ENCODE data around the gene ALOX5.

Gene ALOX5

GRCh38 chr10:45425621-45426563, 51.9 kb downstream of the ALOX5 start:
- peak; percentile 32 for DNase-seq

GRCh38 chr10:45427262-45427969, 53.4 kb downstream of the ALOX5 start:
- no peak for DNase-seq

- DNase-seq, result no peak
Observed at GRCh38 chr10:45427970-45428366, 54.0 kb downstream of the ALOX5 start.

- DNase-seq, result no peak
Observed at GRCh38 chr10:45428611-45429510, 54.8 kb downstream of the ALOX5 start.

- no peak for DNase-seq
Observed at GRCh38 chr10:45429790-45430189, 55.8 kb downstream of the ALOX5 start.

- no peak for DNase-seq
Observed at GRCh38 chr10:45432113-45432512, 58.1 kb downstream of the ALOX5 start.

- DNase-seq, result no peak
Observed at GRCh38 chr10:45432700-45433472, 58.9 kb downstream of the ALOX5 start.

GRCh38 chr10:45433716-45434469, 59.9 kb downstream of the ALOX5 start:
- DNase-seq, result no peak

GRCh38 chr10:45437587-45438465, 63.8 kb downstream of the ALOX5 start:
- DNase-seq, result peak; percentile 77

- no peak for DNase-seq
Observed at GRCh38 chr10:45438466-45439090, 64.6 kb downstream of the ALOX5 start.

GRCh38 chr10:45439365-45439764, 65.3 kb downstream of the ALOX5 start:
- DNase-seq, result no peak

- DNase-seq, result no peak
Observed at GRCh38 chr10:45439873-45440272, 65.9 kb downstream of the ALOX5 start.

- DNase-seq, result no peak
Observed at GRCh38 chr10:45440511-45441062, 66.6 kb downstream of the ALOX5 start.

GRCh38 chr10:45441239-45442190, 67.5 kb downstream of the ALOX5 start:
- DNase-seq, result no peak

GRCh38 chr10:45442251-45442650, 68.2 kb downstream of the ALOX5 start:
- DNase-seq, result no peak

GRCh38 chr10:45442662-45443061, 68.6 kb downstream of the ALOX5 start:
- DNase-seq, result no peak

GRCh38 chr10:45443101-45444009, 69.3 kb downstream of the ALOX5 start:
- no peak for DNase-seq
